ENCODE results near the gene RFC3. TPM values are rescaled to one million over a fixed set of nuclear protein-coding genes. Genes with fewer than 3 reads are reported as not detected.

RFC3 gene
- total and polyA plus RNA-seq, 2 experiments from 2014 or later: 11.5 to 17.7 TPM

- in situ Hi-C loops (cut with MboI): no loop called here
- no peak overlapping the region for H3K4me3 ChIP-seq
These were observed 42.6 kb downstream of the RFC3 start for GRCh38 chr13:33860526-33860925.

DNA sequence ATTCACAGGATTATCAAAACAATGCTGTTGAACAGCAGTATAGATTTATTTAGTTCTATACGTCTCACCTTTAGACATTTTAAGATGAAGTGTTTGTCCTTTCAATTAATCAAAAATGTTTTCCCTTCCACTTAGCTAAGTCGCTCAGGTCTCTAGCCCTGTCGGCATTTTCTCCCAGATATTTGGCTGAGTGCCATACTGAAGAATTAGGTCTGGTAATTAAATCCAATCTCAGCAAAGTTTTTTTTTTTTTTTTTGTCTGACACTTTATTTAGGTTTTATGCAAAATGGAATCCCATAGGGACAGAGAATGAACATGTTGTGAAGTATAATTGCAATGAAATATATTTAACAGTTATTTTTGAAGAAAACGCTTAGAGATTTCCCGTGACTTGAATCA is 44.1 kb downstream of the RFC3 start:
- Histone ChIP-seq H3K4me3 (no peak overlapping the region), H3F3A (ENCODE audit: insufficient read depth) (no peaks in the 10 kb centered on the region), H3K27ac (no peak overlapping the region), H3K79me2 (ENCODE audit: insufficient read depth) (no peaks in the 10 kb centered on the region), H3K9me2 (ENCODE audit: insufficient read depth) (no peaks in the 10 kb centered on the region), H3K9me3 (ENCODE audit: low read depth) (no peaks in the 10 kb centered on the region), H4K20me1 (ENCODE audit: insufficient read depth) (no peaks in the 10 kb centered on the region; the same call in 1 of the 2 replicates), H3K27me3 (replicated peaks; ENCODE audit: insufficient read depth) (no peaks in the 10 kb centered on the region), H3K9ac (no peak overlapping the region), H3K4me2 (ENCODE audit: unreplicated experiment) (no peak overlapping the region), H3K4me1 (ENCODE audit: insufficient read depth) (no peaks in the 10 kb centered on the region), H2AFZ (no peak overlapping the region), H3K36me3 (ENCODE audit: low read depth) (no peaks in the 10 kb centered on the region)
- DNase-seq: no peak
- WGBS, 2 experiments (ENCODE audit: low coverage in 1 of 2, low lambda C conversion rate in 2 of 2, missing lambda C conversion rate in 2 of 2): 81 to 85% methylated on average over 5 of the region's 5 CpGs
- in situ Hi-C loops (cut with MboI): no loop called here
- TF ChIP-seq EZH2 (IDR thresholded peaks at IDR 0.05; ENCODE audit: insufficient read depth, poor library complexity, severe bottlenecking): no peak
- TF ChIP-seq EZH2phosphoT487 (IDR thresholded peaks at IDR 0.05; ENCODE audit: insufficient read depth, low read depth): no peak

More at GRCh38 chr13:33860526-33860925, 42.6 kb downstream of the RFC3 start:
- no peaks in the 10 kb centered on the region for H3K4me1 ChIP-seq (ENCODE audit: insufficient read depth)
- no peaks in the 10 kb centered on the region; the same call in 1 of the 2 replicates for H4K20me1 ChIP-seq (ENCODE audit: insufficient read depth)
- H3K9me2 ChIP-seq (ENCODE audit: insufficient read depth): no peaks in the 10 kb centered on the region
- no peak overlapping the region for H2AFZ ChIP-seq
- no peaks in the 10 kb centered on the region for H3F3A ChIP-seq (ENCODE audit: insufficient read depth)
- DNase-seq: no peak
- TF ChIP-seq EZH2 (IDR thresholded peaks at IDR 0.05; ENCODE audit: insufficient read depth, poor library complexity, severe bottlenecking) (no peak), EZH2phosphoT487 (IDR thresholded peaks at IDR 0.05; ENCODE audit: insufficient read depth, low read depth) (no peak)
- H3K27me3 ChIP-seq (replicated peaks; ENCODE audit: insufficient read depth): no peaks in the 10 kb centered on the region
- no peak overlapping the region for H3K4me2 ChIP-seq (ENCODE audit: unreplicated experiment)
- no peak overlapping the region for H3K9ac ChIP-seq
- 76 to 78% methylated on average over 9 of the region's 9 CpGs for WGBS, 2 experiments (ENCODE audit: low coverage in 1 of 2, low lambda C conversion rate in 2 of 2, missing lambda C conversion rate in 2 of 2)
- H3K27ac ChIP-seq: no peak overlapping the region
- H3K9me3 ChIP-seq (ENCODE audit: low read depth): no peaks in the 10 kb centered on the region
- H3K79me2 ChIP-seq (ENCODE audit: insufficient read depth): no peaks in the 10 kb centered on the region
- no peaks in the 10 kb centered on the region for H3K36me3 ChIP-seq (ENCODE audit: low read depth)

GRCh38 chr13:33863188-33863789 is 45.3 kb downstream of the RFC3 start:
- Histone ChIP-seq H3K27me3 (replicated peaks; ENCODE audit: insufficient read depth) (no peaks in the 10 kb centered on the region), H2AFZ (no peak overlapping the region), H3K4me3 (no peak overlapping the region), H3K79me2 (ENCODE audit: insufficient read depth) (no peaks in the 10 kb centered on the region), H3K9ac (no peak overlapping the region), H4K20me1 (ENCODE audit: insufficient read depth) (no peaks in the 10 kb centered on the region; the same call in 1 of the 2 replicates), H3K27ac (no peak overlapping the region), H3K36me3 (ENCODE audit: low read depth) (no peaks in the 10 kb centered on the region), H3F3A (ENCODE audit: insufficient read depth) (no peaks in the 10 kb centered on the region), H3K4me2 (ENCODE audit: unreplicated experiment) (no peak overlapping the region), H3K9me3 (ENCODE audit: low read depth) (no peaks in the 10 kb centered on the region), H3K9me2 (ENCODE audit: insufficient read depth) (no peaks in the 10 kb centered on the region), H3K4me1 (ENCODE audit: insufficient read depth) (no peaks in the 10 kb centered on the region)
- DNase-seq: no peak
- TF ChIP-seq EZH2 (IDR thresholded peaks at IDR 0.05; ENCODE audit: insufficient read depth, poor library complexity, severe bottlenecking): no peak
- TF ChIP-seq EZH2phosphoT487 (IDR thresholded peaks at IDR 0.05; ENCODE audit: insufficient read depth, low read depth): no peak
- in situ Hi-C loops (cut with MboI): no loop called here
- 63 to 65% methylated on average over 3 of the region's 3 CpGs for WGBS, 2 experiments (ENCODE audit: low coverage in 1 of 2, low lambda C conversion rate in 2 of 2, missing lambda C conversion rate in 2 of 2)

DNA sequence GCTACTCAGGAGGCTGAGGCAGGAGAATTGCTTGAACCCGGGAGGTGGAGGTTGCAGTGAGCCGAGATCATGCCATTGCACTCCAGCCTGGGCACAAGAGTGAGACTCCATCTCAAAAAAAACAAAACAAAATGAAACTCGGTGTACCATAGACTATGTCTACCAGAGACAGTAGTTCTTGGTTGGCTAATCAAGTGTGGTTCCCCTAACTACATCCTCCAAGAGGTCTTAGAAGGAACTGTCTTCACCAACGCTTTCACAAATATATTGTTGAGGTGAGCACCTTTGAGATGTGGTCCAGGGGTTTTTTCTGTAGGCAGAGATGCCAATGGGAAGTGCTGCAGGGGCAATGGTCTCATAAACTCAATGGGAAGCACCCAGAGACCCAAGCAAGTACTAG is 48.0 kb downstream of the RFC3 start:
- H2AFZ ChIP-seq: no peak overlapping the region
- TF ChIP-seq EZH2phosphoT487 (IDR thresholded peaks at IDR 0.05; ENCODE audit: insufficient read depth, low read depth): no peak
- no peak for TF ChIP-seq EZH2 (IDR thresholded peaks at IDR 0.05; ENCODE audit: insufficient read depth, poor library complexity, severe bottlenecking)
- no peak overlapping the region for H3K9ac ChIP-seq
- in situ Hi-C loops (cut with MboI): no loop called here
- no peak overlapping the region for H3K4me2 ChIP-seq (ENCODE audit: unreplicated experiment)
- no peaks in the 10 kb centered on the region for H3F3A ChIP-seq (ENCODE audit: insufficient read depth)
- no peak overlapping the region for H3K4me3 ChIP-seq
- no peak overlapping the region for H3K27ac ChIP-seq
- no peaks in the 10 kb centered on the region for H3K36me3 ChIP-seq (ENCODE audit: low read depth)
- H3K79me2 ChIP-seq (ENCODE audit: insufficient read depth): no peaks in the 10 kb centered on the region
- H3K27me3 ChIP-seq (replicated peaks; ENCODE audit: insufficient read depth): no peaks in the 10 kb centered on the region
- H3K4me1 ChIP-seq (ENCODE audit: insufficient read depth): no peaks in the 10 kb centered on the region
- no peaks in the 10 kb centered on the region for H3K9me2 ChIP-seq (ENCODE audit: insufficient read depth)
- DNase-seq: no peak
- no peaks in the 10 kb centered on the region for H3K9me3 ChIP-seq (ENCODE audit: low read depth)
- 91 to 95% methylated on average over 3 to 4 of the region's 4 CpGs for WGBS, 2 experiments (ENCODE audit: low coverage in 1 of 2, low lambda C conversion rate in 2 of 2, missing lambda C conversion rate in 2 of 2)
- no peaks in the 10 kb centered on the region; the same call in 1 of the 2 replicates for H4K20me1 ChIP-seq (ENCODE audit: insufficient read depth)

Measured in GM23248 (cell line).